ENCODE measurements around the gene TGM3. TPM values are rescaled to one million over a fixed set of nuclear protein-coding genes. Genes with fewer than 3 reads are reported as not detected.

The TGM3 gene
- total RNA-seq, 2 donors from 2014 or later, result not detected

- Mint-ChIP-seq H3K27me3 (peaks cover 9 to 10% of the 10 kb centered on the region in 2 donors), H3K36me3 (no peaks in the 10 kb centered on the region), H3K4me1 (ENCODE audit: low read depth in 2 of 2) (no peaks in the 10 kb centered on the region), H3K4me3 (no peak overlapping the region), H3K9me3 (no peaks in the 10 kb centered on the region), H3K27ac (no peak overlapping the region)
- ATAC-seq, result no peak
- no peak for DNase-seq (ENCODE audit: low spot score)
These were observed 45.0 kb downstream of the TGM3 start for GRCh38 chr20:2340823-2341222.

DNA sequence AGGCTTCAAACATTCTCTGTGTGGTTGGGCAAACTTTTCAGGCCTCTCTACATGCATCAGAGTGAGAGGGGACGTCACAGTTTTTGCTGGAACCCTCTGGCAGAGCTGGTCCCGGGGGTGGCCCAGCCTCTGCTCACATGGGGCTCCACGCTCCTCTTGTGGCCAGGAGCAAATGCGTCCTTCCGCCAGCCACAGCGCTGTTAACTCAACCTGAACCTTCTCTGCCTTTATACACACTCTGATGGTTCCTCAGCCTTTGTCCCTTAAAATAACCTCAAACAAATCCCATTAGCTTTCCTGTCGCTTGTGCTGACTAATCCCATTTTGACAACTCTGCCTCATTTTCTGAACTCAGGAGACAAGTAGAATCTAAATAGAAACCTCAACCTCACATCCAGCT, 45.5 kb downstream of the TGM3 start:
- Mint-ChIP-seq H3K27ac (no peak overlapping the region), H3K9me3 (no peaks in the 10 kb centered on the region), H3K27me3 (peaks cover 9 to 10% of the 10 kb centered on the region in 2 donors), H3K4me1 (ENCODE audit: low read depth in 2 of 2) (no peaks in the 10 kb centered on the region), H3K4me3 (no peak overlapping the region), H3K36me3 (no peaks in the 10 kb centered on the region)
- DNase-seq (ENCODE audit: low spot score) (no peak), ATAC-seq (no peak)

DNA sequence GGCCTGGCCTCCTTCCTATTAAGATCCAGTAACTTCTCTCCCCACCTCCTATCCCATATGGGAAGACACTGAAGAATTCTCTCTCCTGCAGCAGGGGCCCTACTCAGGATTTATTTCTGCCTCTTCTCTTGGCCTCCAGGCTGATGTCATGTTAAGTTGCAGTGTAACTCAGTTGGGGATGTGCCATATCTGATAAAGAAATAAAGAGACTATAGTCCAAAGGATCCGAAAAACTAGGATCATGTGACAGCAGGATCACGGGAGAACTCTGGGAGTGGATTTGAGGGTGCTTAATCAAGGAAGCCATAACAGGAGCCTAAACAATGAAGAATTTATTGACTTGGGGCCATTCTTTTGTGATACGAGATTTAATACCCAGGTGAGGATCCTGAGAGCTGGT, 46.4 kb downstream of the TGM3 start:
- Mint-ChIP-seq H3K27me3 (peaks cover 10 to 12% of the 10 kb centered on the region in 2 donors), H3K4me1 (ENCODE audit: low read depth in 2 of 2) (no peaks in the 10 kb centered on the region), H3K4me3 (no peak overlapping the region), H3K27ac (no peak overlapping the region), H3K9me3 (no peaks in the 10 kb centered on the region), H3K36me3 (no peaks in the 10 kb centered on the region)
- DNase-seq (ENCODE audit: low spot score), result no peak
- no peak for ATAC-seq

- H3K27me3 Mint-ChIP-seq, result peaks cover 23 to 27% of the 10 kb centered on the region in 2 donors
- no peaks in the 10 kb centered on the region for H3K9me3 Mint-ChIP-seq
- no peak overlapping the region for H3K27ac Mint-ChIP-seq
- H3K36me3 Mint-ChIP-seq, result no peaks in the 10 kb centered on the region
- DNase-seq (ENCODE audit: low spot score) (no peak), ATAC-seq (no peak)
- no peaks in the 10 kb centered on the region for H3K4me1 Mint-ChIP-seq (ENCODE audit: low read depth in 2 of 2)
- no peak overlapping the region for H3K4me3 Mint-ChIP-seq
These were observed 50.4 kb downstream of the TGM3 start for GRCh38 chr20:2346188-2346587.

DNA sequence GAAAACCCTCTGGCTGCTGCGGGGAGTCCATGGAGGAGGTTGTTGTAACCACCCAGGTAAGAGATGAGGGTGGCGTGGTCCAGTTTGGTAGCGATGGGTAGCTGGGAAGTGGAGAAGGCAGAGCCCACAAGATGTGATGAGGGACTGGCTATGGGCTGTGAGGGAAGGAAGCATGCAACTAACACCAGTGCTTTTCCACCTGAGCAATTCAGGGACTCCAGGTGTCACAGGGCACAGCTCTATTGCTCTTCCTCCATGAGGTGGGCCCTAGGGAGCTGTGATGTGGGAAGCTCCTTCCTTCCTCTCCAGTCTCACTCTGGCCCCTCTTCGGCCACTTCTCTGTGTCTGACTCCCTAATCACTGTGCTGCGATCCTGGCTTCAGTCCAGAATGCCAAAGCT, 52.5 kb downstream of the TGM3 start:
- Mint-ChIP-seq H3K27me3 (peaks cover 23 to 27% of the 10 kb centered on the region in 2 donors), H3K4me3 (no peak overlapping the region), H3K36me3 (no peaks in the 10 kb centered on the region), H3K27ac (no peak overlapping the region), H3K9me3 (no peaks in the 10 kb centered on the region), H3K4me1 (ENCODE audit: low read depth in 2 of 2) (no peaks in the 10 kb centered on the region)
- DNase-seq (ENCODE audit: low spot score) (no peak), ATAC-seq (no peak)

- Mint-ChIP-seq H3K4me3 (no peak overlapping the region), H3K36me3 (no peaks in the 10 kb centered on the region), H3K9me3 (no peaks in the 10 kb centered on the region), H3K4me1 (ENCODE audit: low read depth in 2 of 2) (no peaks in the 10 kb centered on the region), H3K27ac (no peak overlapping the region), H3K27me3 (peaks cover 33 to 38% of the 10 kb centered on the region in 2 donors)
- no peak for DNase-seq (ENCODE audit: low spot score)
- ATAC-seq, result no peak
These were observed 54.0 kb downstream of the TGM3 start for GRCh38 chr20:2349801-2350200.

GRCh38 chr20:2350606-2351005, 54.8 kb downstream of the TGM3 start:
- Mint-ChIP-seq H3K36me3 (no peaks in the 10 kb centered on the region), H3K4me3 (no peak overlapping the region), H3K27me3 (peaks cover 35 to 38% of the 10 kb centered on the region in 2 donors), H3K9me3 (no peaks in the 10 kb centered on the region), H3K27ac (no peak overlapping the region), H3K4me1 (ENCODE audit: low read depth in 2 of 2) (no peaks in the 10 kb centered on the region)
- ATAC-seq (no peak), DNase-seq (ENCODE audit: low spot score) (no peak)

DNA sequence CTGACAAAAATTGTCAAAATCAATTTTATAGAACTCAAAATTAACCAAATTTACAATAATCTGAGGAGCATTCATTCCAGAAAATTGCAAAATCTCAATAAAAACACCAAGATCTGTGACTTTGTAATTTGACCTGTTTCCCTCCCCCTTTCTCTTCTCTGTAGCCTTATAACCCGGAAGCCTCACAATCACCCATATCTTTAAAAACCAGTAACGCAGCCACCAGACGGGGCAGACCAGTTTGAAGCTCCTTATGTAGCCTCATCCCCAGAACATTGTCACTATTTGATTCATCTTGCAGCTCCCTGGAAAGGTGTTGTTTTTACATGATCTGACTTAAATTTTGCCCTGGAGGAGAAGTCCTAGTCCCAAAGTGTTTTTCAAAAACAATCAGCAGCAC, 57.4 kb downstream of the TGM3 start:
- Mint-ChIP-seq H3K9me3 (no peaks in the 10 kb centered on the region), H3K27me3 (peaks cover 27 to 31% of the 10 kb centered on the region in 2 donors), H3K27ac (no peak overlapping the region), H3K4me3 (no peak overlapping the region), H3K4me1 (ENCODE audit: low read depth in 2 of 2) (no peaks in the 10 kb centered on the region), H3K36me3 (no peaks in the 10 kb centered on the region)
- no peak for DNase-seq (ENCODE audit: low spot score)
- ATAC-seq, result no peak

GRCh38 chr20:2357114-2357513, 61.3 kb downstream of the TGM3 start:
- H3K4me3 Mint-ChIP-seq, result no peak overlapping the region
- no peak for DNase-seq (ENCODE audit: low spot score)
- H3K36me3 Mint-ChIP-seq, result peaks cover 17% of the 10 kb centered on the region
- H3K27me3 Mint-ChIP-seq, result peaks cover 43 to 45% of the 10 kb centered on the region in 2 donors
- peak; percentile 27 to 36 for ATAC-seq
- no peak overlapping the region for H3K27ac Mint-ChIP-seq
- H3K4me1 Mint-ChIP-seq (ENCODE audit: low read depth in 2 of 2), result no peaks in the 10 kb centered on the region
- peaks cover 4% of the 10 kb centered on the region for H3K9me3 Mint-ChIP-seq

GRCh38 chr20:2358006-2358405, 62.2 kb downstream of the TGM3 start:
- Mint-ChIP-seq H3K27me3 (peaks cover 43 to 44% of the 10 kb centered on the region in 2 donors), H3K4me1 (ENCODE audit: low read depth in 2 of 2) (no peaks in the 10 kb centered on the region), H3K4me3 (no peak overlapping the region), H3K9me3 (peaks cover 4% of the 10 kb centered on the region), H3K36me3 (peaks cover 17% of the 10 kb centered on the region), H3K27ac (no peak overlapping the region)
- DNase-seq (ENCODE audit: low spot score) (no peak), ATAC-seq (no peak)

DNA sequence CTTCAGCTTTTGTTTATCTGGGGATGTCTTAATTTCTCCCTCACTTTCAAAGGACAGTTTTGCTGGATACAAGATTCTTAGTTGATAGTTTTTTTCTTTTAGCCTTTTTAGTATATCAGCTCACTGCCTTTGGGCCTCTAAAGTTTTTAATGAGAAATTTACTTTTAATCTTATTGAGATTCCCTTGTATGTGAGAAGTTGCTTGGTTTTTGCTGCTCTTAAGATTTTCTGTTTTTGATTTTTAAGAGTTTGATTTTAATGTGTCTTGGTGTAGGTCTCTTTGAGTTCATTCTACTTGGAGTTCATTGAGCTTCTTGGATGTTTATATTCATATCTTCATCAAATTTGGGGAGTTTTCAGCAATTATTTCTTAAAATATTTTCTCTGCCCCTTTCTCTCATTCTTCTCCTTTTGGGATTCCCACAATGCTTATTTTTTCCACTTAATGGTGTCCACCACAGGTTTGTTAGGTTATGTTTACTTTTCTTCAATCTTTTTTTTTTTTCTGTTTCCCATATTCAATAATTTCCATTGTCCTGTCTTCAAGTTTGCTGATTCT, 65.3 kb downstream of the TGM3 start:
- DNase-seq (ENCODE audit: low spot score), result no peak
- Mint-ChIP-seq H3K36me3 (peaks cover 17% of the 10 kb centered on the region), H3K4me1 (ENCODE audit: low read depth in 2 of 2) (no peaks in the 10 kb centered on the region), H3K4me3 (no peak overlapping the region), H3K27me3 (peaks cover 40 to 46% of the 10 kb centered on the region in 2 donors), H3K27ac (no peak overlapping the region), H3K9me3 (peaks cover 4% of the 10 kb centered on the region)
- no peak for ATAC-seq

DNA sequence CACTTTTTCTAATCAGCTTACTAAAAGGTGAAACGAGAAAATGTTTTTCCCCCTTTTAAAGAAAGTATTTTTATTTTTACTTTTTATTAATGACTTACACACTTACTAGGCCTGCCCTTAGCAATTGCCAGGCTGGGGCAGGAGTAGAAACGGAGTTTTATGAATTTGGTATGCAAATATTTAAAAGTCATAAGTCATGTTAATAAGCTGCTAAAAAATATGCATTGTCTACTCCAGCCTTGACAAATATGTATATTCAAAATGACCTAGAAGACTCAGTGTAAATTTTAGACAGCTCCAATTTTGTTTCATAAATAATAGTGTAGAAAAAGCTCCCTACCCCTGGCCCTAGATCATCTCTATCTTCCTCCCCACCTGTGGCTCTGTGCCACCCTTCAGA, 67.4 kb downstream of the TGM3 start:
- peaks cover 4% of the 10 kb centered on the region for H3K9me3 Mint-ChIP-seq
- ATAC-seq (no peak), DNase-seq (ENCODE audit: low spot score) (no peak)
- H3K27ac Mint-ChIP-seq, result no peak overlapping the region
- peaks cover 37 to 52% of the 10 kb centered on the region in 2 donors for H3K27me3 Mint-ChIP-seq
- peaks cover 17% of the 10 kb centered on the region for H3K36me3 Mint-ChIP-seq
- H3K4me1 Mint-ChIP-seq (ENCODE audit: low read depth in 2 of 2), result no peaks in the 10 kb centered on the region
- H3K4me3 Mint-ChIP-seq, result no peak overlapping the region

DNA sequence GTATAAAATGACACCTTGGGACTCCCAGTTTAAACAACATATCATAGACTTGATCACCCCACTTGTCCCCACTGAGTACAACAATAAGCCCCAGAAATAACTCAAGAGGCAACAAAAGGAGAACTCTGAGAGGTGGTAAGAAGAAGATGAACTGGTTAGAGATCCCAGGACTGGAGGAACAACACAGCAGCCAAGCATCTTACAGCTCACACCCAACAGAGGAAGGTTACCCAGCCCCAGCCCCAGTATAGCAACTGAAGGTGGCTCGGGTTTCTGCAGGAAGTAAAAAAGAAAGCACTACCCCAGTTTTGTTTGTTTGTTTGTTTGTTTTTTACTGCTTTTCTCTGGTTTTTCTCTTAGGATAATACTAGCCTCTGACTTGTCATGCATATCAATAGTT, 67.8 kb downstream of the TGM3 start:
- no peak overlapping the region for H3K27ac Mint-ChIP-seq
- peaks cover 40 to 56% of the 10 kb centered on the region in 2 donors for H3K27me3 Mint-ChIP-seq
- ATAC-seq (no peak), DNase-seq (ENCODE audit: low spot score) (no peak)
- peaks cover 4% of the 10 kb centered on the region for H3K9me3 Mint-ChIP-seq
- H3K4me3 Mint-ChIP-seq, result no peak overlapping the region
- no peaks in the 10 kb centered on the region for H3K4me1 Mint-ChIP-seq (ENCODE audit: low read depth in 2 of 2)
- H3K36me3 Mint-ChIP-seq, result peaks cover 17% of the 10 kb centered on the region

GRCh38 chr20:2364044-2364443, 68.2 kb downstream of the TGM3 start:
- ATAC-seq (no peak), DNase-seq (ENCODE audit: low spot score) (no peak)
- H3K4me3 Mint-ChIP-seq, result no peak overlapping the region
- peaks cover 43 to 59% of the 10 kb centered on the region in 2 donors for H3K27me3 Mint-ChIP-seq
- peaks cover 17% of the 10 kb centered on the region for H3K36me3 Mint-ChIP-seq
- peaks cover 4% of the 10 kb centered on the region for H3K9me3 Mint-ChIP-seq
- H3K4me1 Mint-ChIP-seq (ENCODE audit: low read depth in 2 of 2), result no peaks in the 10 kb centered on the region
- no peak overlapping the region for H3K27ac Mint-ChIP-seq

GRCh38 chr20:2365091-2365490, 69.3 kb downstream of the TGM3 start:
- peak in 1 of 2 donors; percentile 43 for ATAC-seq
- peaks cover 4% of the 10 kb centered on the region for H3K9me3 Mint-ChIP-seq
- H3K27me3 Mint-ChIP-seq, result peaks cover 42 to 56% of the 10 kb centered on the region in 2 donors
- DNase-seq (ENCODE audit: low spot score), result no peak
- H3K27ac Mint-ChIP-seq, result no peak overlapping the region
- peaks cover 17% of the 10 kb centered on the region for H3K36me3 Mint-ChIP-seq
- H3K4me3 Mint-ChIP-seq, result no peak overlapping the region
- H3K4me1 Mint-ChIP-seq (ENCODE audit: low read depth in 2 of 2), result no peaks in the 10 kb centered on the region

All from natural killer cell treated with Interleukin-12 subunit alpha and Interleukin-12 subunit beta and Interleukin-15 and Interleukin-18, amount 100 ng/mL, for 72 hours (primary cell).